ENCODE data around the gene CEP152. TPM values are rescaled to one million over a fixed set of nuclear protein-coding genes. Genes with fewer than 3 reads are reported as not detected.

CEP152 gene
- polyA plus RNA-seq, 3 donors = 1.0 to 3.8 (median 1.4) TPM

- H3K79me2 ChIP-seq (ENCODE audit: insufficient read depth, low read length) = no peaks in the 10 kb centered on the region
- H3K4me1 Mint-ChIP-seq = no peaks in the 10 kb centered on the region
- no peak overlapping the region for H3K9ac ChIP-seq (ENCODE audit: insufficient read depth, low read length, poor library complexity, severe bottlenecking)
- peaks cover 70 to 85% of the 10 kb centered on the region in 2 donors for H3K36me3 Mint-ChIP-seq
- no peak for DNase-seq
- no peak overlapping the region for H2AFZ ChIP-seq (ENCODE audit: insufficient read depth, low read depth, low read length, poor library complexity, severe bottlenecking)
- no peaks in the 10 kb centered on the region for H3K4me1 ChIP-seq (ENCODE audit: control insufficient read depth in 1 of 2, insufficient read depth in 2 of 2, low read length in 2 of 2)
- WGBS (ENCODE audit: insufficient coverage) = no CpG with 5 or more reads among the region's 4 CpGs
- H3K27me3 Mint-ChIP-seq (ENCODE audit: low read depth in 3 of 3) = no peaks in the 10 kb centered on the region
- peaks cover 69 to 92% of the 10 kb centered on the region in 2 donors for H3K36me3 ChIP-seq (replicated peaks in 1 of 2; ENCODE audit: control insufficient read depth in 1 of 2, insufficient read depth in 2 of 2, low read length in 2 of 2)
- peaks cover 0 to 5% (median 0%) of the 10 kb centered on the region in 7 donors for H3K9me3 Mint-ChIP-seq
- intact Hi-C loops (cut with micrococcal nuclease) = no loop called here
- no peak overlapping the region for H3K4me3 ChIP-seq (replicated peaks in 1 of 3; ENCODE audit: low read depth in 2 of 3, low read length in 3 of 3)
- H3K27ac Mint-ChIP-seq = peak overlapping the region in 2 of 7 donors; percentile 57 to 63
- H3K4me2 ChIP-seq (replicated peaks; ENCODE audit: extremely low read depth, low read length, poor library complexity, severe bottlenecking) = no peak overlapping the region
- H4K20me1 ChIP-seq (ENCODE audit: insufficient read depth, low read length) = no peaks in the 10 kb centered on the region
- no peak overlapping the region for H3K4me3 Mint-ChIP-seq
- no peak overlapping the region for H3K27ac ChIP-seq (ENCODE audit: low read depth in 1 of 2, low read length in 2 of 2)
- H3K9me3 ChIP-seq (replicated peaks in 1 of 2; ENCODE audit: control insufficient read depth in 1 of 2, insufficient read depth in 1 of 2, low read length in 2 of 2) = no peaks in the 10 kb centered on the region
- no peaks in the 10 kb centered on the region for H3K27me3 ChIP-seq (ENCODE audit: control insufficient read depth in 2 of 2, insufficient read depth in 2 of 2, low read length in 2 of 2)
- TF ChIP-seq CTCF (IDR thresholded peaks at IDR 0.05) = no peak
Observed at GRCh38 chr15:48766196-48766595, 44.7 kb downstream of the CEP152 start.

- no peaks in the 10 kb centered on the region for H3K27me3 ChIP-seq (ENCODE audit: control insufficient read depth in 2 of 2, insufficient read depth in 2 of 2, low read length in 2 of 2)
- no CpG with 5 or more reads among the region's 4 CpGs for WGBS (ENCODE audit: insufficient coverage)
- no peak overlapping the region for H2AFZ ChIP-seq (ENCODE audit: insufficient read depth, low read depth, low read length, poor library complexity, severe bottlenecking)
- Mint-ChIP-seq H3K27ac (no peak overlapping the region), H3K9me3 (peaks cover 0 to 5% (median 0%) of the 10 kb centered on the region in 7 donors), H3K27me3 (ENCODE audit: low read depth in 3 of 3) (no peaks in the 10 kb centered on the region), H3K4me3 (no peak overlapping the region), H3K36me3 (peaks cover 65 to 79% of the 10 kb centered on the region in 2 donors), H3K4me1 (no peaks in the 10 kb centered on the region)
- peaks cover 76 to 92% of the 10 kb centered on the region in 2 donors for H3K36me3 ChIP-seq (replicated peaks in 1 of 2; ENCODE audit: control insufficient read depth in 1 of 2, insufficient read depth in 2 of 2, low read length in 2 of 2)
- no peak overlapping the region for H3K27ac ChIP-seq (ENCODE audit: low read depth in 1 of 2, low read length in 2 of 2)
- H3K4me3 ChIP-seq (replicated peaks in 1 of 3; ENCODE audit: low read depth in 2 of 3, low read length in 3 of 3) = no peak overlapping the region
- H3K9me3 ChIP-seq (replicated peaks in 1 of 2; ENCODE audit: control insufficient read depth in 1 of 2, insufficient read depth in 1 of 2, low read length in 2 of 2) = no peaks in the 10 kb centered on the region
- TF ChIP-seq CTCF (IDR thresholded peaks at IDR 0.05) = no peak
- no peaks in the 10 kb centered on the region for H4K20me1 ChIP-seq (ENCODE audit: insufficient read depth, low read length)
- no peaks in the 10 kb centered on the region for H3K79me2 ChIP-seq (ENCODE audit: insufficient read depth, low read length)
- no peak overlapping the region for H3K9ac ChIP-seq (ENCODE audit: insufficient read depth, low read length, poor library complexity, severe bottlenecking)
- no peak overlapping the region for H3K4me2 ChIP-seq (replicated peaks; ENCODE audit: extremely low read depth, low read length, poor library complexity, severe bottlenecking)
- intact Hi-C loops (cut with micrococcal nuclease) = no loop called here
- no peaks in the 10 kb centered on the region for H3K4me1 ChIP-seq (ENCODE audit: control insufficient read depth in 1 of 2, insufficient read depth in 2 of 2, low read length in 2 of 2)
- no peak for DNase-seq
Observed at GRCh38 chr15:48765022-48765421, 45.8 kb downstream of the CEP152 start.
